ENCODE data around the gene MALRD1.
"Not testable (repeated sequence)": the region's sequence is repeated elsewhere in the genome, so short reads cannot be mapped to it uniquely, and the experiment has no call there.

DNA sequence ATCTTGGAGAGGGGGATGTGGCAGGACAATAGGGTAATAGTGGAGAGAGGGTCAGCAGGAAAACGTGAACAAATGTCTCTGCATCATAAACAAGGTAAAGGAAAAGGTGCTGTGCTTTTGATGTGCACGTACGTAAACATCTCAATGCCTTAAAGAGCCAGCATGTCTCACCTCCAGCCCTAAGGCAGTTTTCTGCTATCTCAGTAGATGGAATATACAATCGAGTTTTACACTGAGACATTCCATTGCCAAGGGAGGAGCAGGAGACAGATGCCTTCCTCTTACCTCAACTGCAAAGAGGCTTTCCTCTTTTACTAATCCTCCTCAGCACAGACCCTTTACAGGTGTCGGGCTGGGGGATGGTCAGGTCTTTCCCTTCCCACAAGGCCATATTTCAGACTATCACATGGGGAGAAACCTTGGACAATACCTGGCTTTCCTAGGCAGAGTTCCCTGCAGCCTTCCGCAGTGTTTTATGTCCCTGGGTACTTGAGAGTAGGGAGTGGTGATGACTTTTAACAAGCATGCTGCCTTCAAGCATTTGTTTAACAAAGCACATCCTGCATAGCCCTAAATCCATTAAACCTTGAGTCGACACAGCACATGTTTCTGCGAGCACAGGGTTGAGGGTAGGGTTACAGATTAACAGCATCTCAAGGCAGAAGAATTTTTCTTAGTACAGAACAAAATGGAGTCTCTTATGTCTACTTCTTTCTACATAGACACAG is 461.6 kb downstream of the MALRD1 start:
- TF ChIP-seq, protein P1, sequence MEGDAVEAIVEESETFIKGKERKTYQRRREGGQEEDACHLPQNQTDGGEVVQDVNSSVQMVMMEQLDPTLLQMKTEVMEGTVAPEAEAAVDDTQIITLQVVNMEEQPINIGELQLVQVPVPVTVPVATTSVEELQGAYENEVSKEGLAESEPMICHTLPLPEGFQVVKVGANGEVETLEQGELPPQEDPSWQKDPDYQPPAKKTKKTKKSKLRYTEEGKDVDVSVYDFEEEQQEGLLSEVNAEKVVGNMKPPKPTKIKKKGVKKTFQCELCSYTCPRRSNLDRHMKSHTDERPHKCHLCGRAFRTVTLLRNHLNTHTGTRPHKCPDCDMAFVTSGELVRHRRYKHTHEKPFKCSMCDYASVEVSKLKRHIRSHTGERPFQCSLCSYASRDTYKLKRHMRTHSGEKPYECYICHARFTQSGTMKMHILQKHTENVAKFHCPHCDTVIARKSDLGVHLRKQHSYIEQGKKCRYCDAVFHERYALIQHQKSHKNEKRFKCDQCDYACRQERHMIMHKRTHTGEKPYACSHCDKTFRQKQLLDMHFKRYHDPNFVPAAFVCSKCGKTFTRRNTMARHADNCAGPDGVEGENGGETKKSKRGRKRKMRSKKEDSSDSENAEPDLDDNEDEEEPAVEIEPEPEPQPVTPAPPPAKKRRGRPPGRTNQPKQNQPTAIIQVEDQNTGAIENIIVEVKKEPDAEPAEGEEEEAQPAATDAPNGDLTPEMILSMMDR (IDR thresholded peaks at IDR 0.05 in 8 of 11, conservative IDR thresholded peaks at IDR 0.05 in 3 of 11) = not testable (repeated sequence)
- not testable (repeated sequence) for TF ChIP-seq POLR2AphosphoS5 (IDR thresholded peaks at IDR 0.05)
